Measurements from ENCODE around the gene TYK2.

DNA sequence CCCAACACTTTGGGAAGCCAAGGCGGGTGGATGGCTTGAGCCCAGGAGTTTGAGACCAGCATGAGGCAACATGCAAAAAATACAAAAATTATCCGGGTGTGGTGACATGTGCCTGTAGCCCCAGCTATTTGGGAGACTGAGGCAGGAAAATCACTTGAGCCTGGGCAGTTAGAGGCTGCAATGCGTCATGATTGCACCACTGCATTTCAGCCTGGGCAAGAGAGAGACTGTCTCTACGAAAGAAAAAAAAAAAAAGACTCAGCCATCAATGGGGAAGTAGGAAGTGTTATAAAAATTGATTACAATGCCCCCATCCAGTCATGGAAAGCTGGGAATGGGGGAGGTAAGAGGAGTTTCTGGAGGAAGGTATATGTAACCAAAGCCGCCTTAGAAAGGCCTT is 5.4 kb downstream of the TYK2 start:
- TF ChIP-seq, protein P1, sequence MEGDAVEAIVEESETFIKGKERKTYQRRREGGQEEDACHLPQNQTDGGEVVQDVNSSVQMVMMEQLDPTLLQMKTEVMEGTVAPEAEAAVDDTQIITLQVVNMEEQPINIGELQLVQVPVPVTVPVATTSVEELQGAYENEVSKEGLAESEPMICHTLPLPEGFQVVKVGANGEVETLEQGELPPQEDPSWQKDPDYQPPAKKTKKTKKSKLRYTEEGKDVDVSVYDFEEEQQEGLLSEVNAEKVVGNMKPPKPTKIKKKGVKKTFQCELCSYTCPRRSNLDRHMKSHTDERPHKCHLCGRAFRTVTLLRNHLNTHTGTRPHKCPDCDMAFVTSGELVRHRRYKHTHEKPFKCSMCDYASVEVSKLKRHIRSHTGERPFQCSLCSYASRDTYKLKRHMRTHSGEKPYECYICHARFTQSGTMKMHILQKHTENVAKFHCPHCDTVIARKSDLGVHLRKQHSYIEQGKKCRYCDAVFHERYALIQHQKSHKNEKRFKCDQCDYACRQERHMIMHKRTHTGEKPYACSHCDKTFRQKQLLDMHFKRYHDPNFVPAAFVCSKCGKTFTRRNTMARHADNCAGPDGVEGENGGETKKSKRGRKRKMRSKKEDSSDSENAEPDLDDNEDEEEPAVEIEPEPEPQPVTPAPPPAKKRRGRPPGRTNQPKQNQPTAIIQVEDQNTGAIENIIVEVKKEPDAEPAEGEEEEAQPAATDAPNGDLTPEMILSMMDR (IDR thresholded peaks at IDR 0.05), result no peak
- TF ChIP-seq EP300 (IDR thresholded peaks at IDR 0.05; ENCODE audit: low read depth) (no peak), POLR2AphosphoS5 (IDR thresholded peaks at IDR 0.05) (no peak), POLR2A (IDR thresholded peaks at IDR 0.05) (no peak)

All from transverse colon (tissue), 4 donors.